Neural cell (in vitro differentiated cells): Measurements from ENCODE around the gene PDILT. TPM values are rescaled to one million over a fixed set of nuclear protein-coding genes. Genes with fewer than 3 reads are reported as not detected.

Experiments used
- H2AFZ ChIP-seq: fragments of 200-600, 300-800 bp; sonication (generic), shearing (Covaris generic); 2 replicates; pipeline ENCODE4 v1.6.0; 2014; ENCODE audit warnings: low read depth, mild to moderate bottlenecking, antibody characterized with exemption, low read length, moderate library complexity
- H3F3A ChIP-seq: fragments of 200-600 bp; shearing (Covaris generic); 2 replicates; pipeline ENCODE4 v1.6.1; 2016; ENCODE audit warnings: mild to moderate bottlenecking, moderate library complexity, mixed read lengths, antibody characterized with exemption, low read length; ENCODE audit not compliant: insufficient read depth, poor library complexity, severe bottlenecking
- H3K27ac ChIP-seq: fragments of 200-600, 300-800 bp; sonication (generic), shearing (Covaris generic); 2 replicates; pipeline ENCODE4 v1.5.1; 2014; ENCODE audit warnings: mild to moderate bottlenecking, low read length, moderate library complexity
- H3K27me3 ChIP-seq: fragments of 300-800, 200-600 bp; sonication (generic), shearing (Covaris generic); 2 replicates; pipeline ENCODE4 v1.6.0; 2014; ENCODE audit warnings: mild to moderate bottlenecking, low read depth, low read length, moderate library complexity; ENCODE audit not compliant: insufficient read depth
- H3K36me3 ChIP-seq: fragments of 300-800, 200-600 bp; sonication (generic), shearing (Covaris generic); 2 replicates; pipeline ENCODE4 v1.5.1; 2014; ENCODE audit warnings: mild to moderate bottlenecking, antibody characterized with exemption, low read length, moderate library complexity; ENCODE audit not compliant: insufficient read depth
- H3K4me2 ChIP-seq: fragments of 300-800, 200-600 bp; sonication (generic), shearing (Covaris generic); 2 replicates; pipeline ENCODE4 v1.6.0; 2014; ENCODE audit warnings: mild to moderate bottlenecking, low read length
- H3K4me3 ChIP-seq: fragments of 300-800, 200-600 bp; sonication (generic), shearing (Covaris generic); 2 replicates; pipeline ENCODE4 v1.5.1; 2014; ENCODE audit warnings: mild to moderate bottlenecking, low read length, moderate library complexity
- H3K79me2 ChIP-seq: fragments of 200-600 bp; shearing (Covaris generic); replicated peaks from 2 replicates; pipeline ENCODE4 v1.6.0; 2014; ENCODE audit warnings: mild to moderate bottlenecking, low read length, moderate library complexity; ENCODE audit not compliant: insufficient read depth
- H3K9ac ChIP-seq: fragments of 300-800, 200-600 bp; sonication (generic), shearing (Covaris generic); 2 replicates; pipeline ENCODE4 v1.6.1; 2016; ENCODE audit warnings: mild to moderate bottlenecking, low read length, mixed read lengths
- H3K9me2 ChIP-seq: fragments of 200-600 bp; shearing (Covaris generic); 2 replicates; pipeline ENCODE4 v1.6.1; 2016; ENCODE audit warnings: mild to moderate bottlenecking, low read length, mixed read lengths; ENCODE audit not compliant: insufficient read depth
- H3K9me3 ChIP-seq: fragments of 200-600, 300-800 bp; sonication (generic), shearing (Covaris generic); 2 replicates; pipeline ENCODE4 v1.6.1; 2016; ENCODE audit warnings: mild to moderate bottlenecking, mixed run types, low read length, moderate library complexity, mixed read lengths
- H4K20me1 ChIP-seq: fragments of 200-600 bp; shearing (Covaris generic); 2 replicates; pipeline ENCODE4 v1.6.1; 2016; ENCODE audit warnings: mild to moderate bottlenecking, mixed run types; ENCODE audit not compliant: insufficient read depth
- EP300 ChIP-seq: fragments of 450-650 bp; conservative IDR thresholded peaks from 2 replicates; pipeline ENCODE4 v1.6.1; 2014; ENCODE audit warnings: antibody characterized with exemption, mild to moderate bottlenecking, moderate library complexity; ENCODE audit not compliant: poor library complexity, severe bottlenecking
- EZH2 ChIP-seq: fragments of 200-600, 300-800 bp; shearing (Covaris generic), sonication (generic); IDR thresholded peaks from 2 replicates; pipeline ENCODE4 v1.6.1; 2014; ENCODE audit warnings: antibody characterized with exemption, low read length, borderline replicate concordance, mild to moderate bottlenecking; ENCODE audit not compliant: insufficient read depth, poor library complexity, severe bottlenecking
- MXI1 ChIP-seq: fragments of 450-650 bp; conservative IDR thresholded peaks from 2 replicates; pipeline ENCODE4 v1.6.1; 2014; ENCODE audit warnings: antibody characterized with exemption, mild to moderate bottlenecking; ENCODE audit not compliant: poor library complexity, severe bottlenecking
- POLR2AphosphoS5 ChIP-seq: IDR thresholded peaks from 2 replicates; pipeline ENCODE4 v1.6.1; 2012
- RAD21 ChIP-seq: fragments of 450-650 bp; conservative IDR thresholded peaks from 2 replicates; pipeline ENCODE4 v1.6.1; 2014; ENCODE audit warnings: antibody characterized with exemption, mild to moderate bottlenecking, moderate library complexity
- SMC3 ChIP-seq: fragments of 450-650 bp; conservative IDR thresholded peaks from 2 replicates; pipeline ENCODE4 v1.6.1; 2014; ENCODE audit warnings: antibody characterized with exemption, mild to moderate bottlenecking, moderate library complexity; ENCODE audit not compliant: poor library complexity
- TAF1 ChIP-seq: IDR thresholded peaks from 2 replicates; pipeline ENCODE4 v1.6.1; 2012; ENCODE audit warnings: low read depth
- polyA plus RNA-seq: library from polyadenylated mRNA; depleted of rRNA; stranded (reverse); fragments of >200 nt; gene quantifications from 2 replicates; pipeline ENCODE4 v1.2.3, GENCODE V29; 2014
- TF ChIP-seq, protein P1 (sequence below): IDR thresholded peaks from 2 replicates; pipeline ENCODE4 v1.6.1; 2012; ENCODE audit warnings: borderline replicate concordance
- TF ChIP-seq, protein P2 (sequence below): fragments of 450-650 bp; IDR thresholded peaks from 2 replicates; pipeline ENCODE4 v1.5.1; 2014; ENCODE audit warnings: antibody characterized with exemption, mild to moderate bottlenecking, moderate library complexity; ENCODE audit not compliant: poor library complexity, severe bottlenecking

PDILT gene
- polyA plus RNA-seq, 1 donor from 2014 or later, result not detected

DNA sequence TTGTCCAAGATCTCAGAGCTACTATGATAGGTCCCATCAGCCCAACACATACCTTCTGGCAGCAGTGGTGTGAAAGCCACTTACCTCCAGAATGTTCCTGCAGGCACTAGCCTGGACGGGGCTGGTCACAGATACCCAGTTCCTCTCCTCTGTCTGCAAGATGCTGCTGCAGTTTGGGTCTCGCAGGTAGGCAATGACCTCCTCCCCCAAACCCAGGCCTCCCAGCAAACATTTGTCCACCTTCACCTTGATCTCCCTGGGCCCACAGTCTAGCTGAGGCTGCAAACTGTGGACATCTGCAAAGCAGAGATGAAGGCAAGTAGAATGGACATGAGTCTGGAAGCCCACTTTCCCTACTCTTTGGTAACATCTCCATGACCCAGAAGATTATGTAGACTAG is 84.4 kb downstream of the PDILT start:
- H3K9me3 ChIP-seq, result no peaks in the 10 kb centered on the region
- no peaks in the 10 kb centered on the region for H3K36me3 ChIP-seq
- H3K79me2 ChIP-seq, result no peaks in the 10 kb centered on the region
- no peak overlapping the region for H2AFZ ChIP-seq
- no peaks in the 10 kb centered on the region for H4K20me1 ChIP-seq
- H3K9me2 ChIP-seq, result no peaks in the 10 kb centered on the region
- no peak overlapping the region for H3K27ac ChIP-seq
- H3F3A ChIP-seq, result no peaks in the 10 kb centered on the region
- no peak overlapping the region for H3K9ac ChIP-seq
- no peak overlapping the region for H3K4me3 ChIP-seq
- TF ChIP-seq TAF1 (no peak), EP300 (no peak), SMC3 (no peak), EZH2 (no peak), MXI1 (no peak), POLR2AphosphoS5 (no peak), RAD21 (no peak)
- TF ChIP-seq, protein P1, sequence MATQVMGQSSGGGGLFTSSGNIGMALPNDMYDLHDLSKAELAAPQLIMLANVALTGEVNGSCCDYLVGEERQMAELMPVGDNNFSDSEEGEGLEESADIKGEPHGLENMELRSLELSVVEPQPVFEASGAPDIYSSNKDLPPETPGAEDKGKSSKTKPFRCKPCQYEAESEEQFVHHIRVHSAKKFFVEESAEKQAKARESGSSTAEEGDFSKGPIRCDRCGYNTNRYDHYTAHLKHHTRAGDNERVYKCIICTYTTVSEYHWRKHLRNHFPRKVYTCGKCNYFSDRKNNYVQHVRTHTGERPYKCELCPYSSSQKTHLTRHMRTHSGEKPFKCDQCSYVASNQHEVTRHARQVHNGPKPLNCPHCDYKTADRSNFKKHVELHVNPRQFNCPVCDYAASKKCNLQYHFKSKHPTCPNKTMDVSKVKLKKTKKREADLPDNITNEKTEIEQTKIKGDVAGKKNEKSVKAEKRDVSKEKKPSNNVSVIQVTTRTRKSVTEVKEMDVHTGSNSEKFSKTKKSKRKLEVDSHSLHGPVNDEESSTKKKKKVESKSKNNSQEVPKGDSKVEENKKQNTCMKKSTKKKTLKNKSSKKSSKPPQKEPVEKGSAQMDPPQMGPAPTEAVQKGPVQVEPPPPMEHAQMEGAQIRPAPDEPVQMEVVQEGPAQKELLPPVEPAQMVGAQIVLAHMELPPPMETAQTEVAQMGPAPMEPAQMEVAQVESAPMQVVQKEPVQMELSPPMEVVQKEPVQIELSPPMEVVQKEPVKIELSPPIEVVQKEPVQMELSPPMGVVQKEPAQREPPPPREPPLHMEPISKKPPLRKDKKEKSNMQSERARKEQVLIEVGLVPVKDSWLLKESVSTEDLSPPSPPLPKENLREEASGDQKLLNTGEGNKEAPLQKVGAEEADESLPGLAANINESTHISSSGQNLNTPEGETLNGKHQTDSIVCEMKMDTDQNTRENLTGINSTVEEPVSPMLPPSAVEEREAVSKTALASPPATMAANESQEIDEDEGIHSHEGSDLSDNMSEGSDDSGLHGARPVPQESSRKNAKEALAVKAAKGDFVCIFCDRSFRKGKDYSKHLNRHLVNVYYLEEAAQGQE, result no peak
- TF ChIP-seq, protein P2, sequence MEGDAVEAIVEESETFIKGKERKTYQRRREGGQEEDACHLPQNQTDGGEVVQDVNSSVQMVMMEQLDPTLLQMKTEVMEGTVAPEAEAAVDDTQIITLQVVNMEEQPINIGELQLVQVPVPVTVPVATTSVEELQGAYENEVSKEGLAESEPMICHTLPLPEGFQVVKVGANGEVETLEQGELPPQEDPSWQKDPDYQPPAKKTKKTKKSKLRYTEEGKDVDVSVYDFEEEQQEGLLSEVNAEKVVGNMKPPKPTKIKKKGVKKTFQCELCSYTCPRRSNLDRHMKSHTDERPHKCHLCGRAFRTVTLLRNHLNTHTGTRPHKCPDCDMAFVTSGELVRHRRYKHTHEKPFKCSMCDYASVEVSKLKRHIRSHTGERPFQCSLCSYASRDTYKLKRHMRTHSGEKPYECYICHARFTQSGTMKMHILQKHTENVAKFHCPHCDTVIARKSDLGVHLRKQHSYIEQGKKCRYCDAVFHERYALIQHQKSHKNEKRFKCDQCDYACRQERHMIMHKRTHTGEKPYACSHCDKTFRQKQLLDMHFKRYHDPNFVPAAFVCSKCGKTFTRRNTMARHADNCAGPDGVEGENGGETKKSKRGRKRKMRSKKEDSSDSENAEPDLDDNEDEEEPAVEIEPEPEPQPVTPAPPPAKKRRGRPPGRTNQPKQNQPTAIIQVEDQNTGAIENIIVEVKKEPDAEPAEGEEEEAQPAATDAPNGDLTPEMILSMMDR, result no peak
- H3K4me2 ChIP-seq, result no peak overlapping the region
- H3K27me3 ChIP-seq, result no peaks in the 10 kb centered on the region

DNA sequence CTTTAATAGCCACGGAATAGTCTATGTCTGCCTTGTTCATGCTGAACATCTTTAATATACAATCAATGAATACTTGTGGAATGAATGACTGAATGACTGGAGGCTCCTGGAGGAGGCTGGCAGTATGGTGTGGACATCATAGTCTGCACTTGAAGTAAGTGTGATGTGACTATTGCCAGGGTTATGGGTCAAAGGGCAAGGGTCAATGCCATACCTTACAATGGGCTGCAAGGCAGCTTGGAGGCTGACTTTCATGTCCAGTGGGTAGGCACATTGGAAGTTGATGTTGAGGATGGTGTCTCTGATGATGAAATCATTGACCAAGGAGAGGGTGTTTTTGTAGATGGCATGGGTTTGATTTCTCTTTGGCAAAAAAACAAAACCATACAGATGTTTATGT is 85.1 kb downstream of the PDILT start:
- Histone ChIP-seq H2AFZ (no peak overlapping the region), H3K9ac (no peak overlapping the region), H3F3A (no peaks in the 10 kb centered on the region), H3K4me3 (no peak overlapping the region), H4K20me1 (no peaks in the 10 kb centered on the region), H3K79me2 (no peaks in the 10 kb centered on the region), H3K27me3 (no peaks in the 10 kb centered on the region), H3K9me3 (no peaks in the 10 kb centered on the region), H3K36me3 (no peaks in the 10 kb centered on the region), H3K4me2 (no peak overlapping the region), H3K27ac (no peak overlapping the region), H3K9me2 (no peaks in the 10 kb centered on the region)
- TF ChIP-seq, protein P2, result no peak
- no peak for TF ChIP-seq EZH2
- TF ChIP-seq RAD21, result no peak
- TF ChIP-seq, protein P1, result no peak
- no peak for TF ChIP-seq TAF1
- TF ChIP-seq EP300, result no peak
- no peak for TF ChIP-seq SMC3
- no peak for TF ChIP-seq MXI1
- no peak for TF ChIP-seq POLR2AphosphoS5
